ENCODE data around the gene FBRSL1.
A peak's percentile ranks its signal among the peaks of the same experiment; 100 is the strongest.

FBRSL1 gene

GRCh38 chr12:132560614-132561426 lies 70.9 kb downstream of the FBRSL1 start:
- peak; percentile 67 for DNase-seq

Data from CD4-positive, alpha-beta T cell treated with Interleukin-21 for 1 hour (primary cell).